ENCODE results near the gene BARD1. TPM values are rescaled to one million over a fixed set of nuclear protein-coding genes. Genes with fewer than 3 reads are reported as not detected.

Gene BARD1
- total and polyA plus RNA-seq, 2 of the 8 experiments (the other 6 are each of a cell fraction or from before 2014, with no cell fraction given): 11.1 to 29.8 TPM

DNA sequence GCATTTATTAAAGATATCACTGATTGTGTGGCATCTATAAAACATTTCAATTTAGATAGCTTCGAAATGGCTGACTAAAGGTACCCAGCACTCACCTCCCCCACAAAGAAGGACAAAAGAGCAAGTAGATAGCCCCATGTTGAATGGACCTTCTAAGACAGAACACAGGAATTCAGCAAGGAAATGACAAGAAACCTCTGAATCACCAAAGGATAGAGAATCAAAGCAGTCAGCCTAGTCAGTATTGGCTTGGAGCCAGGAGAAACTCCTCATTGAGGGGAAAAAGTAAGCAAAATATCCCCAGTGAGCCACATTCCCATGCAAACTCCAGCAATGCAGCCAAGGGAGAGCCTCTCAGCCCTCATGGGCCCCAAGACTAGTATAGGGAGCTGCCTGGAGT, 113.7 kb downstream of the BARD1 start:
- Histone ChIP-seq H3K14ac (ENCODE audit: insufficient read length) (no peak overlapping the region), H3K79me1 (ENCODE audit: low read depth, low read length) (no peaks in the 10 kb centered on the region), H3K9ac (replicated peaks in 1 of 4; ENCODE audit: extremely low read depth in 1 of 4, low read depth in 3 of 4, low read length in 3 of 4) (no peak overlapping the region), H3K36me3 (ENCODE audit: control insufficient read depth in 2 of 4, insufficient read depth in 4 of 4, low read length in 3 of 4) (no peaks in the 10 kb centered on the region), H3K9me3 (ENCODE audit: insufficient read depth in 2 of 2, low read depth in 1 of 2, low read length in 1 of 2) (no peaks in the 10 kb centered on the region), H4K8ac (ENCODE audit: extremely low read depth, insufficient read depth, low read length) (no peak overlapping the region), H3K56ac (replicated peaks; ENCODE audit: insufficient read length, low read depth, low read length) (no peak overlapping the region), H2BK15ac (ENCODE audit: low read length) (no peak overlapping the region), H4K91ac (replicated peaks; ENCODE audit: insufficient read length, low read length) (no peak overlapping the region), H4K5ac (ENCODE audit: insufficient read length, low read depth, low read length) (no peak overlapping the region), H3K27me3 (replicated peaks in 1 of 4; ENCODE audit: control insufficient read depth in 3 of 4, extremely low read depth in 1 of 4, insufficient read depth in 3 of 4, low read length in 3 of 4) (no peaks in the 10 kb centered on the region), H3K79me2 (ENCODE audit: control insufficient read depth in 1 of 2, insufficient read depth in 2 of 2, low read length in 2 of 2) (no peaks in the 10 kb centered on the region), H4K20me1 (replicated peaks in 1 of 2; ENCODE audit: control insufficient read depth in 1 of 2, insufficient read depth in 2 of 2, low read length in 2 of 2) (no peaks in the 10 kb centered on the region), H2AK5ac (ENCODE audit: low read depth, low read length) (no peak overlapping the region), H3K4me2 (ENCODE audit: insufficient read depth in 1 of 2, low read depth in 2 of 2, low read length in 2 of 2) (no peak overlapping the region), H3K18ac (ENCODE audit: extremely low read depth, low read length) (no peak overlapping the region), H3K4me3 (ENCODE audit: extremely low read depth in 1 of 4, insufficient read depth in 2 of 4, low read depth in 3 of 4, low read length in 4 of 4) (no peak overlapping the region), H3K4me1 (replicated peaks in 1 of 4; ENCODE audit: control insufficient read depth in 3 of 4, insufficient read depth in 4 of 4, low read length in 3 of 4) (no peaks in the 10 kb centered on the region), H2BK12ac (ENCODE audit: low read depth, low read length) (no peak overlapping the region), H3K4ac (replicated peaks; ENCODE audit: insufficient read length, low read depth, low read length) (no peak overlapping the region), H2BK120ac (replicated peaks; ENCODE audit: low read depth, low read length) (no peak overlapping the region), H2AFZ (ENCODE audit: low read length) (peak overlapping the region; percentile 21; the same call in 1 of the 2 replicates), H2BK20ac (ENCODE audit: low read length) (no peak overlapping the region), H3K23ac (ENCODE audit: insufficient read length) (no peak overlapping the region), H3K27ac (ENCODE audit: low read depth, low read length) (no peak overlapping the region), H3K23me2 (ENCODE audit: low read depth, low read length) (no peaks in the 10 kb centered on the region; the same call in 1 of the 2 replicates), H2BK5ac (ENCODE audit: low read depth, low read length) (no peak overlapping the region)
- DNase-seq (ENCODE audit: low read depth in 1 of 2, low spot score in 2 of 2): no peak
- ChIA-PET POLR2A (ENCODE audit: partially characterized antibody) (no interaction called here), CTCF (ENCODE audit: partially characterized antibody) (no interaction called here)
- WGBS, 2 experiments (ENCODE audit: extremely low coverage in 1 of 2, insufficient coverage in 1 of 2, insufficient read length in 1 of 2, insufficient replicate concordance in 2 of 2, low coverage in 1 of 2, low lambda C conversion rate in 2 of 2, missing lambda C conversion rate in 1 of 2): 93% methylated on average over 1 of the region's 1 CpG; no CpG with 5 or more reads in 1 of the 2 experiments
- FAIRE-seq: no peak
- TF ChIP-seq SP2 (IDR thresholded peaks at IDR 0.05; ENCODE audit: low read length) (no peak), HDAC2 (IDR thresholded peaks at IDR 0.05; ENCODE audit: borderline replicate concordance in 1 of 2, low read depth in 2 of 2, low read length in 2 of 2) (no peak), HDAC6 (IDR thresholded peaks at IDR 0.05; ENCODE audit: low read depth, low read length) (no peak), RBBP5 (IDR thresholded peaks at IDR 0.05; ENCODE audit: borderline replicate concordance, low read depth, low read length) (no peak), POU5F1 (IDR thresholded peaks at IDR 0.05; ENCODE audit: low read depth, low read length) (no peak), RNF2 (IDR thresholded peaks at IDR 0.05; ENCODE audit: borderline replicate concordance, low read depth, low read length, missing control alignments, poor library complexity, severe bottlenecking) (no peak), JUND (IDR thresholded peaks at IDR 0.05; ENCODE audit: low read length) (no peak), CHD1 (IDR thresholded peaks at IDR 0.05; ENCODE audit: low read depth, low read length) (no peak), CTBP2 (IDR thresholded peaks at IDR 0.05; ENCODE audit: borderline replicate concordance, insufficient read depth, insufficient read length, low read length) (no peak), FOSL1 (IDR thresholded peaks at IDR 0.05; ENCODE audit: insufficient read depth, low read depth, low read length) (no peak), MAFK (IDR thresholded peaks at IDR 0.05; ENCODE audit: low read depth, low read length) (no peak), KDM4A (IDR thresholded peaks at IDR 0.05; ENCODE audit: low read depth, low read length, severe bottlenecking) (no peak), JUN (IDR thresholded peaks at IDR 0.05; ENCODE audit: low read depth, low read length) (no peak), TCF12 (IDR thresholded peaks at IDR 0.05; ENCODE audit: low read depth, low read length) (no peak)
